K562 treated with DMSO at 1 percent for 4 hours (cell line): ENCODE data around the gene CR1L. TPM values are rescaled to one million over a fixed set of nuclear protein-coding genes. Genes with fewer than 3 reads are reported as not detected.

ENCODE experiments used
- total RNA-seq: library from RNA; unstranded; fragments of 300-600 nt; gene quantifications from 2 replicates; pipeline ENCODE4 v1.2.3, GENCODE V29; 2022; ENCODE audit not compliant: insufficient read depth

The CR1L gene
- 9.9 and 10.7 TPM in 2 replicates for total RNA-seq

DNA sequence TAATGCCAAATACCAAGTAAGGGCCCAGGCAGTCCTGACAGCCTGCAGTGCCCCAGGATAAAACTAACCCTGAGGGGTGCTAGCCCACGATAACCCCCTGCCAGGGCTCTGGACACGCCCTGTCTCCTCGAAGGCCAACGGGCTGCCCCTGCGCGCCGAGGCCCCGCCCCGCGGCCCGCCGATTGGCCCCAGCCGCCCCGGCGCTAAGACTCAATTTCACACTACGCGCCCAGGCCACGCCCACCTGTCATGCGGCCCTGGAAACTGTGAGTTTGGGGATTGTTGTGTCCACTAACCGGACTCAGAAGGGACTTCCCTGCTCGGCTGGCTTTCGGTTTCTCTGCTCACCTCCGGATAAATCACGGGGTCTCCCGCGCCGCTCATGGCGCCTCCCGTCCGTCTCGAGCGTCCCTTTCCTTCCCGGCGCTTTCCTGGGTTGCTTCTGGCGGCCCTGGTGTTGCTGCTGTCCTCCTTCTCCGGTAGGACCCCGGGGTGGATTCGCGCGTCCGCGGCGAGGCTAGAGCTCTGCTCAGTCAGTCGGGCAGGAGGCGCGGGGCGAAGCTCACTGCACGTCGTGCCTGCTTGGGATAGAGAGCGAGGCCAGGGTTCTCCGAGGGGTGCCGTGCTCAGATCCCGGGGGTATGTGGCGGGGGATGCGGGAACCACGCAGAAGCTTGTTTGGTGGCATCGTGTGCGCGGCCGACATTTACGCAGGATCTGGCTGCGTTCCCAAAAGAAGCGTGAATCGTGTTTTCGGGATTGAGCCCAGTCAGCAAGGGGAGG is at the start of gene CR1L:
CR1L (plus strand) TSS at position 282 of the 783 bp plus-strand sequence; CDS start at position 383, 101 bp downstream.

DNA sequence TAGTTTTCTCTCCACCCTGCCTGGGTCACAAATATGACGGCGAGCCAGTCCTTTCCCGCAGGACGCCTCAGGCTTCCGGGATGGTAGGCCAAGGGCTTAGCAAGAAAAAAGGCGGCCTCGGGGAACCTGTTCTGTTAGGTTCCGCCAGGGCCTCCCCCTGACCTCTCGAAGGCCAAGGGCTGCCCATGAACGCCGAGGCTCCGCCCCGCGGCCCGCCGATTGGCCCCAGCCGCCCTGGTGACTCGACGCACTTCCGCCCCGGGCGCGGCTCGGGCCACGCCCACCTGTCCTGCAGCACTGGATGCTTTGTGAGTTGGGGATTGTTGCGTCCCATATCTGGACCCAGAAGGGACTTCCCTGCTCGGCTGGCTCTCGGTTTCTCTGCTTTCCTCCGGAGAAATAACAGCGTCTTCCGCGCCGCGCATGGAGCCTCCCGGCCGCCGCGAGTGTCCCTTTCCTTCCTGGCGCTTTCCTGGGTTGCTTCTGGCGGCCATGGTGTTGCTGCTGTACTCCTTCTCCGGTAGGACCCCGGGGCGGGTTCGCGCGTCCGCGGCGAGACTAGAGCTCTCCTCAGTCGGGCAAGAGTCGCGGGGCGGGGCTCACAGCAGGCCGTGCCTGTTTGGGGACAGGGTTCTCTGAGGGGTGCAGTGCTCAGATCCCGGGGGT is 107.0 kb downstream of the CR1L start, which contains the start of gene CD46:
CD46 (plus strand) TSS at position 265 of the 666 bp plus-strand sequence; CDS start at position 424, 159 bp downstream.

Other genes with a start within 250 kb of the CR1L start
- gene CR2, start 190.8 kb upstream of the CR1L start, total RNA-seq: 0.18 TPM in 1 of 2 replicates, not detected in the other
- 0.30 TPM in 1 of 2 replicates, not detected in the other for gene CR1, start 149.0 kb upstream of the CR1L start, total RNA-seq
- gene CD46, start 106.9 kb downstream of the CR1L start, total RNA-seq: 80.9 and 108 TPM in 2 replicates